ENCODE measurements around the gene EFCAB11.

DNA sequence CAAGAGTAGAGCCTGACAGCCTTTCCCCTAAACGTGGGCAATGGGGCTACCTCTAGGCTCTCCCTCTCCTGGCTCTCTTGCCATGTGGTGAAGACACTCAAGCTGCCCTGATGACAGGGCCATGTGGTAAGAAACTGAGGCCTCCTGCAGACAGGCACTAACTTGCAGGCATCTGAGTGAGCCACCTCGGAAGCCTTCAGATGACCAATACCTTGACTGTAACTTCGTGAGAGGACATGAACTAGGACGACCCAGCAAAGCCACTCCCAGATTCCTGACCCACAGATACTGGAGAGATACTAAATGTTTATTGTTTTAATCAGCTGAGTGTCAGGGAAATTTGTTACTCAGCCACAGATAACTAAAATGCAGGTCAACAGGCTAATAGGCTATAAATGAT lies 96.4 kb downstream of the EFCAB11 start:
- no peak for TF ChIP-seq POLR2A (IDR thresholded peaks at IDR 0.05)
- TF ChIP-seq, protein P1, sequence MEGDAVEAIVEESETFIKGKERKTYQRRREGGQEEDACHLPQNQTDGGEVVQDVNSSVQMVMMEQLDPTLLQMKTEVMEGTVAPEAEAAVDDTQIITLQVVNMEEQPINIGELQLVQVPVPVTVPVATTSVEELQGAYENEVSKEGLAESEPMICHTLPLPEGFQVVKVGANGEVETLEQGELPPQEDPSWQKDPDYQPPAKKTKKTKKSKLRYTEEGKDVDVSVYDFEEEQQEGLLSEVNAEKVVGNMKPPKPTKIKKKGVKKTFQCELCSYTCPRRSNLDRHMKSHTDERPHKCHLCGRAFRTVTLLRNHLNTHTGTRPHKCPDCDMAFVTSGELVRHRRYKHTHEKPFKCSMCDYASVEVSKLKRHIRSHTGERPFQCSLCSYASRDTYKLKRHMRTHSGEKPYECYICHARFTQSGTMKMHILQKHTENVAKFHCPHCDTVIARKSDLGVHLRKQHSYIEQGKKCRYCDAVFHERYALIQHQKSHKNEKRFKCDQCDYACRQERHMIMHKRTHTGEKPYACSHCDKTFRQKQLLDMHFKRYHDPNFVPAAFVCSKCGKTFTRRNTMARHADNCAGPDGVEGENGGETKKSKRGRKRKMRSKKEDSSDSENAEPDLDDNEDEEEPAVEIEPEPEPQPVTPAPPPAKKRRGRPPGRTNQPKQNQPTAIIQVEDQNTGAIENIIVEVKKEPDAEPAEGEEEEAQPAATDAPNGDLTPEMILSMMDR (IDR thresholded peaks at IDR 0.05), result no peak
- TF ChIP-seq EP300 (IDR thresholded peaks at IDR 0.05), result no peak
